ENCODE data around the gene CEP63.
A peak's percentile ranks its signal among the peaks of the same experiment; 100 is the strongest.

Gene CEP63

DNA sequence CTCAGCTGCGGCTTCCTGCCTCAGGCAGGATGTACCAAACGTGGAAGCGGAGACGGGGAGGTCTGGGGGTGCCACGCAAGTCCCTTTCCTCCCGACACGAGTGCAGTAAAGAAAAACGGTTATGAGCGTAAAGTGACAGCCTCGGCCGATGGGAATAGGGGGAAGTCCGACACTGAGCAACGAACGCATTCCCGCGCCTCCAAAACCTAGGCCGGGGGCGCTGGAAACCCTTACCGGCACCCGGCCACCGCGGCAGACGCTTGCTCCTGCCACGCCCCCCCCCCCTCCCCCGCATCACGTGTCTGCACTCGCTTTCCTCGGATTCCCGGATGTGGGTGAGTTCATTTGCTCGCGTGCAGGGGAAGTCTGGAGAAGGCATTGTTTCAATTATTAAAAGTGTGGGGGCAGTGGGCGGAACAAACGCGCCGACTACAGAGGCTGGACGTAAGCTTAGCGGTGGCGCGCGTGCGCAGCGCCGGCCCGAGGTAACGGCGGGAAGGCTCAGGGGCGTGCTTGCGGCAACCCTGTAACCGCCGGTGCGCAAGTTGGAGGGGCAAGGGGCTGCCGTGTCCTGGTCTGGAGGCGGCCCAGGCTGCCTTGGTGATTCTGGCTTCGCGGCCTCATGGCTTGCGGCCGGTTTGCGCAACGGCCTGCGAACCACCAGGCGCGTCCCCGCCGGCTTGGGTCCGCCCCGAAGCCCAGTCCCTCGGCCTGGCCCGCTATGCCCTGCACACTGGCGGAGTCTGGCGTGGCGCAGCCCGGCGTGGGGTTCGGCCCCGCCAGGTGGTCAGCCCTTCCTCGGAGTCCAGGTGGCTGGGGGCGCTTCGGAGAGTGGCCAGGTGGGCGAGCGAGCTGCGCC lies at the start of gene CEP63, which contains the start of gene ANAPC13:
CEP63 (plus strand) TSS at position 340 of the 859 bp plus-strand sequence. CDS start 9,264 bp downstream, outside the sequence.
ANAPC13 (minus strand) TSS at position 268 of the 859 bp plus-strand sequence. CDS start 3,081 bp downstream, outside the sequence.
- DNase-seq (ENCODE audit: low spot score): peak; percentile 93

DNA sequence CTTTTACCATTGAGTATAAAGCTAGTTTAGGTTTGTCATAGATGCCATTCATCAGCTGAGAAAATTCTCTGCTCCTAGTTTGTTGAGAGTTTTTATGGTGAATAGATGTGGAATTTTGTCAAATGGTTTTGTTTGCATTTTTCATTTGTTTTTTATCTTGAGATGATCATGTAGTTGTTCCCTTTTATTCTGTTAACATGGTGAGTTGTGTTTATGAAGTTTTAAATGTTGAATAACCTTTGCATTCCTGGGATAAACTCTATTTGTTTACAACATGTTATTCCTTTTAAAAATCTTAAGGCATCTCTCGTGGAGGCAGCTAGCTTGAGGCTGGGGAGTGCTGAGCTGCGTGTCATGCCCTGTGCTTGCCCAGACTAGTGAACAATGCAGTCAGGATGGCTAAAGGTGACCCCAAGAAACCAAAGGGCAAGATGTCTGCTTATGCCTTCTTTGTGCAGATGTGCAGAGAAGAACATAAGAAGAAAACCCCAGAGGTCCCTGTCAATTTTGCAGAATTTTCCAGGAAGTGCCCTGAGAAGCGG lies 48.6 kb upstream of the CEP63 start:
- no peak for DNase-seq (ENCODE audit: low spot score)

GRCh38 chr3:134441321-134441720 lies 44.5 kb upstream of the CEP63 start:
- DNase-seq (ENCODE audit: low spot score): no peak

GRCh38 chr3:134441821-134442220 lies 44.0 kb upstream of the CEP63 start:
- DNase-seq (ENCODE audit: low spot score): no peak

DNA sequence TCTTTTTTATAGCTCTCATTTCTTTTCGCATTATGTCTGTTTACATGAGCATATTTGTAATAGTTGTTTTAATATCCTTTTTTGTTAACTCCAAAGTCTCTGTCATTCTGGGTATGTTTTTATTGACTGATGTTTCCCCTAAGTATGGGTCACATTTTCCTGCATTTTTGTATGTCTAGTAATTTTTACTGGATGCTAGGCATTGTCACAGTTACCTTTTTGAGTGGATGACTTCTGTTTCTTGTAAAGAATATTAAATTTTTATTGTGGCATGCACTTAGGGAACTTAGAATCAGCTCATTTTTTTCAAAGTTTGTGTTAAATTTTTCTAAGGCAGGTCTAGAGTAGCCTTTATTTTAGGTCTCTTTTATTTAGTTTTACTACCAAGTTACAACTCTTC lies 40.8 kb upstream of the CEP63 start:
- DNase-seq (ENCODE audit: low spot score): no peak

GRCh38 chr3:134445636-134446035 lies 40.2 kb upstream of the CEP63 start:
- no peak for DNase-seq (ENCODE audit: low spot score)

GRCh38 chr3:134446800-134447199 lies 39.1 kb upstream of the CEP63 start:
- DNase-seq (ENCODE audit: low spot score): peak; percentile 57

- DNase-seq (ENCODE audit: low spot score): no peak
Measured at GRCh38 chr3:134447351-134447750, 38.5 kb upstream of the CEP63 start.

- no peak for DNase-seq (ENCODE audit: low spot score)
Measured at GRCh38 chr3:134448664-134449063, 37.2 kb upstream of the CEP63 start.

DNA sequence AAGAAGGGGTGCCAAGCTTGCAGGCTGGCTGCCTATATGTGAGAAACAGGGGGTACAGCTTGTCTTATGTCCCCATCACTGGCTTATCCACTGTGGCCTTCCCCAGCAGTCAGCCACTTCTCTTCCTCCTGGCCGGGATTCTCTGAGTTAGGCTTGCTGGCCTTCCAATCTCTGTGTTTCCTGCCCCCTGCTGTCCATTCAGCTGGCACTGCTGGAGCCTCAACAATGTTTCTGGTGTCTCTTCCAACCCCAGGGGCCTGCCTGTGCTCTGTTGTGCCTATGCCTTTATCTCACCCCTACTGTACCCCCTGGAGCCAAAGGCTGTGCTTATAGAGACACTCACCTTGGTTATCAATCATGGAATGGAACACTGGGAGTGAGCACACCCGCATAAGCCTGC lies 36.6 kb upstream of the CEP63 start:
- peak; percentile 43 for DNase-seq (ENCODE audit: low spot score)

GRCh38 chr3:134449951-134450350 lies 35.9 kb upstream of the CEP63 start:
- no peak for DNase-seq (ENCODE audit: low spot score)

- no peak for DNase-seq (ENCODE audit: low spot score)
Measured at GRCh38 chr3:134453631-134454030, 32.2 kb upstream of the CEP63 start.

- DNase-seq (ENCODE audit: low spot score): no peak
Measured at GRCh38 chr3:134457376-134458074, 28.3 kb upstream of the CEP63 start.

GRCh38 chr3:134458406-134458945 lies 27.4 kb upstream of the CEP63 start:
- DNase-seq (ENCODE audit: low spot score): no peak

DNA sequence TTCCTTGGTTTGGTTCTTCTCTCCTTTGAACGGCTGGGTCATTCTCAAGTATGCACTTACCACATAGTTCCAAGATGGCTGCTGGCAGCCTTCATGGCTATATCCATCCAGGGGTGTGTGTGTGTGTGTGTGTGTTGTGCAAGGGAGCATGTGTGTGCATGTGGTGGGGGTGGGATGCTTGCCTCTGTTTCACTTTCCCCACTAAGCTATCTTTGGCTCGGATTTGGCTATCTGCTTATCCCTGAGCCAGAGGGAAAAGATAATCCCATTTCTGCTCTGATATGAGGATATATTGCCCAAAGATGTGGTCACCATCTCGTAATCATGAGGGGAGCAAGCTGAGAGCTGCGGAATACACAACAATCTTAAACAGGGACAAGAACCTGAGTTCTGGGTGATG lies 26.3 kb upstream of the CEP63 start:
- no peak for DNase-seq (ENCODE audit: low spot score)

- DNase-seq (ENCODE audit: low spot score): peak; percentile 63
Measured at GRCh38 chr3:134460965-134461364, 24.9 kb upstream of the CEP63 start.

GRCh38 chr3:134462331-134462941 lies 23.4 kb upstream of the CEP63 start:
- no peak for DNase-seq (ENCODE audit: low spot score)

- no peak for DNase-seq (ENCODE audit: low spot score)
Measured at GRCh38 chr3:134463676-134464063, 22.2 kb upstream of the CEP63 start.

GRCh38 chr3:134464064-134464688 lies 21.7 kb upstream of the CEP63 start:
- DNase-seq (ENCODE audit: low spot score): peak; percentile 80

- no peak for DNase-seq (ENCODE audit: low spot score)
Measured at GRCh38 chr3:134464689-134465365, 21.0 kb upstream of the CEP63 start.

- DNase-seq (ENCODE audit: low spot score): no peak
Measured at GRCh38 chr3:134466331-134466730, 19.5 kb upstream of the CEP63 start.
